Thymus (tissue), 2 donors: Measurements from ENCODE around the gene IRF3. TPM values are rescaled to one million over a fixed set of nuclear protein-coding genes. Genes with fewer than 3 reads are reported as not detected.

Source experiments
- polyA plus RNA-seq: library from polyadenylated mRNA; stranded (reverse); fragments of 200-250 nt; gene quantifications from one replicate; pipeline ENCODE4 v1.2.3, GENCODE V29; 2013
- total RNA-seq: library from RNA; stranded (reverse); fragments of 120-200 nt; gene quantifications from one replicate; pipeline ENCODE4 v1.2.4, GENCODE V29; 2013
- donor health status: healthy.

Gene IRF3
- total and polyA plus RNA-seq, 2 donors, result 83.6 to 259 TPM

Other genes with a start within 250 kb of the IRF3 start
- not detected for gene PTH2, start 242.4 kb downstream of the IRF3 start, total RNA-seq
- gene PTH2, start 242.4 kb downstream of the IRF3 start, polyA plus RNA-seq, result not detected
- gene GFY, start 240.5 kb downstream of the IRF3 start, total RNA-seq, result not detected
- 0.05 TPM for gene GFY, start 240.5 kb downstream of the IRF3 start, polyA plus RNA-seq
- gene SLC17A7, start 224.3 kb downstream of the IRF3 start, total RNA-seq, result under 0.01 TPM
- 0.57 TPM for gene SLC17A7, start 224.3 kb downstream of the IRF3 start, polyA plus RNA-seq
- 99.1 TPM for gene PIH1D1, start 214.0 kb downstream of the IRF3 start, total RNA-seq
- gene PIH1D1, start 214.0 kb downstream of the IRF3 start, polyA plus RNA-seq, result 130 TPM
- 28.5 TPM for gene ALDH16A1, start 212.6 kb downstream of the IRF3 start, total RNA-seq
- 51.6 TPM for gene ALDH16A1, start 212.6 kb downstream of the IRF3 start, polyA plus RNA-seq
- 22.3 TPM for gene FLT3LG, start 191.6 kb downstream of the IRF3 start, total RNA-seq
- 32.1 TPM for gene FLT3LG, start 191.6 kb downstream of the IRF3 start, polyA plus RNA-seq
- 3,666 TPM for gene RPL13A, start 178.2 kb downstream of the IRF3 start, total RNA-seq
- gene RPL13A, start 178.2 kb downstream of the IRF3 start, polyA plus RNA-seq, result 4,231 TPM
- gene RPS11, start 169.4 kb downstream of the IRF3 start, total RNA-seq, result 3,463 TPM
- gene RPS11, start 169.4 kb downstream of the IRF3 start, polyA plus RNA-seq, result 4,965 TPM
- gene FCGRT, start 153.2 kb downstream of the IRF3 start, total RNA-seq, result 120 TPM
- gene FCGRT, start 153.2 kb downstream of the IRF3 start, polyA plus RNA-seq, result 166 TPM
- gene RCN3, start 137.9 kb downstream of the IRF3 start, total RNA-seq, result 8.8 TPM
- gene RCN3, start 137.9 kb downstream of the IRF3 start, polyA plus RNA-seq, result 32.7 TPM
- gene NOSIP, start 85.3 kb downstream of the IRF3 start, total RNA-seq, result 137 TPM
- 156 TPM for gene NOSIP, start 85.3 kb downstream of the IRF3 start, polyA plus RNA-seq
- 2.2 TPM for gene PRRG2, start 84.5 kb downstream of the IRF3 start, total RNA-seq
- gene PRRG2, start 84.5 kb downstream of the IRF3 start, polyA plus RNA-seq, result 5.5 TPM
- 2.3 TPM for gene PRR12, start 74.7 kb downstream of the IRF3 start, total RNA-seq
- 10.2 TPM for gene PRR12, start 74.7 kb downstream of the IRF3 start, polyA plus RNA-seq
- 12.7 TPM for gene RRAS, start 25.7 kb downstream of the IRF3 start, total RNA-seq
- gene RRAS, start 25.7 kb downstream of the IRF3 start, polyA plus RNA-seq, result 60.9 TPM
- gene SCAF1, start 23.6 kb downstream of the IRF3 start, total RNA-seq, result 3.2 TPM
- gene SCAF1, start 23.6 kb downstream of the IRF3 start, polyA plus RNA-seq, result 17.2 TPM
- gene BCL2L12, start 76 bp upstream of the IRF3 start, total RNA-seq, result 18.7 TPM
- gene BCL2L12, start 76 bp upstream of the IRF3 start, polyA plus RNA-seq, result 27.1 TPM
- gene PRMT1, start 11.4 kb upstream of the IRF3 start, total RNA-seq, result 173 TPM
- 101 TPM for gene PRMT1, start 11.4 kb upstream of the IRF3 start, polyA plus RNA-seq
- 0.47 TPM for gene ADM5, start 23.7 kb upstream of the IRF3 start, total RNA-seq
- 5.5 TPM for gene ADM5, start 23.7 kb upstream of the IRF3 start, polyA plus RNA-seq
- 0.61 TPM for gene CPT1C, start 25.3 kb upstream of the IRF3 start, total RNA-seq
- gene CPT1C, start 25.3 kb upstream of the IRF3 start, polyA plus RNA-seq, result 3.5 TPM
- gene TSKS, start 97.4 kb upstream of the IRF3 start, total RNA-seq, result 2.6 TPM
- 2.4 TPM for gene TSKS, start 97.4 kb upstream of the IRF3 start, polyA plus RNA-seq
- 16.5 TPM for gene AP2A1, start 101.1 kb upstream of the IRF3 start, total RNA-seq
- 26.5 TPM for gene AP2A1, start 101.1 kb upstream of the IRF3 start, polyA plus RNA-seq
- 16.6 TPM for gene FUZ, start 147.4 kb upstream of the IRF3 start, total RNA-seq
- gene FUZ, start 147.4 kb upstream of the IRF3 start, polyA plus RNA-seq, result 20.9 TPM
- 7.6 TPM for gene MED25, start 152.4 kb upstream of the IRF3 start, total RNA-seq
- gene MED25, start 152.4 kb upstream of the IRF3 start, polyA plus RNA-seq, result 48.0 TPM
- 63.6 TPM for gene PTOV1, start 185.3 kb upstream of the IRF3 start, total RNA-seq
- 125 TPM for gene PTOV1, start 185.3 kb upstream of the IRF3 start, polyA plus RNA-seq
- gene PNKP, start 201.7 kb upstream of the IRF3 start, total RNA-seq, result 28.4 TPM
- gene PNKP, start 201.7 kb upstream of the IRF3 start, polyA plus RNA-seq, result 85.3 TPM
- gene AKT1S1, start 211.5 kb upstream of the IRF3 start, total RNA-seq, result 4.4 TPM
- gene AKT1S1, start 211.5 kb upstream of the IRF3 start, polyA plus RNA-seq, result 27.9 TPM
- 2.9 TPM for gene TBC1D17, start 211.8 kb upstream of the IRF3 start, total RNA-seq
- gene TBC1D17, start 211.8 kb upstream of the IRF3 start, polyA plus RNA-seq, result 69.7 TPM
- gene IL4I1, start 231.0 kb upstream of the IRF3 start, total RNA-seq, result 8.6 TPM
- 11.5 TPM for gene IL4I1, start 231.0 kb upstream of the IRF3 start, polyA plus RNA-seq